NB4 (cell line): ENCODE measurements around the gene BICRAL.

Experiments used
- DNase-seq: peaks from one replicate; pipeline ENCODE4 v3.0.0; 2010; ENCODE audit warnings: low read depth
- H3K4me3 ChIP-seq: one replicate; pipeline ENCODE4 v1.5.1; 2011; ENCODE audit warnings: mild to moderate bottlenecking, low read depth, low read length, moderate library complexity
- CTCF ChIP-seq: IDR thresholded peaks from one replicate; pipeline ENCODE4 v1.5.1; 2012; ENCODE audit warnings: low read depth, low read length
- MAX ChIP-seq: IDR thresholded peaks from 2 replicates; pipeline ENCODE4 v1.6.1; 2011; ENCODE audit warnings: low read depth, low read length
- MYC ChIP-seq: IDR thresholded peaks from 2 replicates; pipeline ENCODE4 v1.6.1; 2011; ENCODE audit warnings: low read depth, low read length
- POLR2A ChIP-seq: IDR thresholded peaks from 2 replicates; pipeline ENCODE4 v1.6.1; 2011; ENCODE audit warnings: mild to moderate bottlenecking; ENCODE audit not compliant: insufficient read length; ENCODE audit errors: extremely low read depth

Gene BICRAL

GRCh38 chr6:42915732-42916131 is 133.9 kb downstream of the BICRAL start, which contains the start of gene PTCRA:
TSS of gene PTCRA (plus strand) at chr6:42916053. CDS start at chr6:42916070, 17 bp downstream.
- DNase-seq: no peak
- TF ChIP-seq MYC (no peak), MAX (no peak), CTCF (no peak), POLR2A (no peak)
- no peak within 1 kb of the TSS for H3K4me3 ChIP-seq

DNA sequence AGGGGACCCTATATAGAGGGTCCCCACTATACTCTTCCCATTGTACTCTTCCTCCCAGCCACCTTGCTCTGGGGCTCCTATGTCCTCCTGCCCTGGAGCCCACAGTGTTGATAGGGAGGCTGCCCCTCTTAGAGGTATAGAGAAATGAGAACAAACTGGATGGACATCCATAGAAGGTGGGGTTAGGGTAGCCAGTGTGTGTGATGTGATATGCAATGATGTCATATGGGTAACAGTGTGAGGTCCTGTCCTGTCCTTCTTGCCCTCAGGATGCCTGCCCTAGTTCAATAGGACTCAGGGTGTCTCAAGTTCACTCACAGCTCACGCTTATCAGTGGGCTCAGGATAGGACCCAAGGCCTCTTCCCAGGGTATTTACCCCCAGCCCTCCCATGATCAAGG is 134.4 kb downstream of the BICRAL start:
- no peak for TF ChIP-seq POLR2A
- TF ChIP-seq MAX: no peak
- no peak for TF ChIP-seq CTCF
- TF ChIP-seq MYC: no peak
- no peak for DNase-seq
- H3K4me3 ChIP-seq: no peak overlapping the region
